ENCODE measurements around the gene KHSRP. TPM values are rescaled to one million over a fixed set of nuclear protein-coding genes. Genes with fewer than 3 reads are reported as not detected.

The KHSRP gene
- total RNA-seq, 1 donor from 2014 or later: 136 TPM

DNA sequence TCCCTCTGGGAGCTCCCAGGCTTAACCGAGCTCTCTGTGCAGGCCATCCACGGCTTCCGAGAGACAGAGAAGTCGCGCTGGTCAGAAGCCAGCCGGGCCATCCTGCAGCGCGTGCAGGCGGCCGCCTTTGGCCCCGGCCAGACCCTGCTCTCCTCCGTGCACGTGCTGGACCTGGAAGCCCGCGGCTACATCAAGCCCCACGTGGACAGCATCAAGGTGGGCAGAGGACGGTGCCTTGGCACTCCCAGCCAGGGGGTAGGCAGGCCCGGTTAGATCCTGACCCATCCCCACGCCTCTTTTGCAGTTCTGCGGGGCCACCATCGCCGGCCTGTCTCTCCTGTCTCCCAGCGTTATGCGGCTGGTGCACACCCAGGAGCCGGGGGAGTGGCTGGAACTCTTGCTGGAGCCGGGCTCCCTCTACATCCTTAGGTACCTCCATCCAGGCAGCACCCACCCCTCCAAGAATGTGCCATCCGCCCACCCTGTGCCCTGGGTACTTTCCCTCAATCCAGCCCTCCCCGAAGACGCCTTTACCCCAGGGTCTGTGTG is 50.4 kb downstream of the KHSRP start:
- H3K36me3 Mint-ChIP-seq: peaks cover 11% of the 10 kb centered on the region
- peaks cover 9% of the 10 kb centered on the region for H3K4me1 Mint-ChIP-seq
- DNase-seq (ENCODE audit: low spot score): no peak
- peaks cover 17% of the 10 kb centered on the region for H3K27me3 Mint-ChIP-seq (ENCODE audit: insufficient read depth, low read depth)
- no peaks in the 10 kb centered on the region for H3K36me3 ChIP-seq
- H3K4me2 ChIP-seq: peak overlapping the region; percentile 68
- no peak overlapping the region for H3K27ac Mint-ChIP-seq
- peaks cover 4% of the 10 kb centered on the region for H3K4me1 ChIP-seq
- TF ChIP-seq EZH2 (IDR thresholded peaks at IDR 0.05): no peak
- TF ChIP-seq, protein P1, sequence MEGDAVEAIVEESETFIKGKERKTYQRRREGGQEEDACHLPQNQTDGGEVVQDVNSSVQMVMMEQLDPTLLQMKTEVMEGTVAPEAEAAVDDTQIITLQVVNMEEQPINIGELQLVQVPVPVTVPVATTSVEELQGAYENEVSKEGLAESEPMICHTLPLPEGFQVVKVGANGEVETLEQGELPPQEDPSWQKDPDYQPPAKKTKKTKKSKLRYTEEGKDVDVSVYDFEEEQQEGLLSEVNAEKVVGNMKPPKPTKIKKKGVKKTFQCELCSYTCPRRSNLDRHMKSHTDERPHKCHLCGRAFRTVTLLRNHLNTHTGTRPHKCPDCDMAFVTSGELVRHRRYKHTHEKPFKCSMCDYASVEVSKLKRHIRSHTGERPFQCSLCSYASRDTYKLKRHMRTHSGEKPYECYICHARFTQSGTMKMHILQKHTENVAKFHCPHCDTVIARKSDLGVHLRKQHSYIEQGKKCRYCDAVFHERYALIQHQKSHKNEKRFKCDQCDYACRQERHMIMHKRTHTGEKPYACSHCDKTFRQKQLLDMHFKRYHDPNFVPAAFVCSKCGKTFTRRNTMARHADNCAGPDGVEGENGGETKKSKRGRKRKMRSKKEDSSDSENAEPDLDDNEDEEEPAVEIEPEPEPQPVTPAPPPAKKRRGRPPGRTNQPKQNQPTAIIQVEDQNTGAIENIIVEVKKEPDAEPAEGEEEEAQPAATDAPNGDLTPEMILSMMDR (IDR thresholded peaks at IDR 0.05): no peak
- no peak for TF ChIP-seq EZH2phosphoT487 (IDR thresholded peaks at IDR 0.05)
- no peak overlapping the region for H3K9ac ChIP-seq
- peaks cover 10% of the 10 kb centered on the region for H3K79me2 ChIP-seq (ENCODE audit: low read depth)
- H3K4me3 Mint-ChIP-seq: peak overlapping the region; percentile 57
- no peak overlapping the region for H2AFZ ChIP-seq (replicated peaks)
- no peaks in the 10 kb centered on the region for H3K9me3 Mint-ChIP-seq
- peak overlapping the region; percentile 86 for H3K4me3 ChIP-seq
- no peak overlapping the region for H3K27ac ChIP-seq
- peaks cover 7% of the 10 kb centered on the region for H4K20me1 ChIP-seq (ENCODE audit: low read depth)
- peaks cover 28% of the 10 kb centered on the region for H3F3A ChIP-seq (ENCODE audit: low read depth)
- no peaks in the 10 kb centered on the region for H3K9me3 ChIP-seq (ENCODE audit: low read depth)
- H3K27me3 ChIP-seq: no peaks in the 10 kb centered on the region

- no peak for DNase-seq (ENCODE audit: low spot score)
- Histone ChIP-seq H3K4me2 (peak overlapping the region; percentile 68), H3K27me3 (no peaks in the 10 kb centered on the region), H3K36me3 (no peaks in the 10 kb centered on the region), H3F3A (ENCODE audit: low read depth) (peaks cover 28% of the 10 kb centered on the region), H3K27ac (no peak overlapping the region), H2AFZ (replicated peaks) (no peak overlapping the region), H3K4me1 (peaks cover 4% of the 10 kb centered on the region), H3K79me2 (ENCODE audit: low read depth) (peaks cover 10% of the 10 kb centered on the region), H3K4me3 (peak overlapping the region; percentile 86), H3K9me3 (ENCODE audit: low read depth) (no peaks in the 10 kb centered on the region), H3K9ac (no peak overlapping the region), H4K20me1 (ENCODE audit: low read depth) (peaks cover 7% of the 10 kb centered on the region)
- peaks cover 17% of the 10 kb centered on the region for H3K27me3 Mint-ChIP-seq (ENCODE audit: insufficient read depth, low read depth)
- no peak for TF ChIP-seq EZH2 (IDR thresholded peaks at IDR 0.05)
- no peak for TF ChIP-seq EZH2phosphoT487 (IDR thresholded peaks at IDR 0.05)
- TF ChIP-seq, protein P1 (IDR thresholded peaks at IDR 0.05): no peak
- no peaks in the 10 kb centered on the region for H3K9me3 Mint-ChIP-seq
- peaks cover 13% of the 10 kb centered on the region for H3K36me3 Mint-ChIP-seq
- peaks cover 9% of the 10 kb centered on the region for H3K4me1 Mint-ChIP-seq
- H3K4me3 Mint-ChIP-seq: peak overlapping the region; percentile 90
- H3K27ac Mint-ChIP-seq: no peak overlapping the region
Measured at GRCh38 chr19:6373813-6374108, 50.9 kb downstream of the KHSRP start.

GRCh38 chr19:6373096-6373812 is 51.4 kb downstream of the KHSRP start:
- Histone ChIP-seq H3F3A (ENCODE audit: low read depth) (peaks cover 27% of the 10 kb centered on the region), H3K9me3 (ENCODE audit: low read depth) (no peaks in the 10 kb centered on the region), H2AFZ (replicated peaks) (peak overlapping the region; percentile 74), H3K36me3 (no peaks in the 10 kb centered on the region), H3K79me2 (ENCODE audit: low read depth) (peaks cover 10% of the 10 kb centered on the region), H3K9ac (peak overlapping the region; percentile 62), H3K27me3 (no peaks in the 10 kb centered on the region), H3K4me1 (peaks cover 4% of the 10 kb centered on the region), H4K20me1 (ENCODE audit: low read depth) (peaks cover 7% of the 10 kb centered on the region), H3K27ac (peak overlapping the region; percentile 96), H3K4me2 (peak overlapping the region; percentile 68), H3K4me3 (peak overlapping the region; percentile 86)
- no peaks in the 10 kb centered on the region for H3K9me3 Mint-ChIP-seq
- peak; percentile 99 for DNase-seq (ENCODE audit: low spot score)
- H3K4me1 Mint-ChIP-seq: peaks cover 9% of the 10 kb centered on the region
- peaks cover 9% of the 10 kb centered on the region for H3K36me3 Mint-ChIP-seq
- H3K27me3 Mint-ChIP-seq (ENCODE audit: insufficient read depth, low read depth): peaks cover 15% of the 10 kb centered on the region
- TF ChIP-seq EZH2 (IDR thresholded peaks at IDR 0.05) (no peak), EZH2phosphoT487 (IDR thresholded peaks at IDR 0.05) (no peak)
- TF ChIP-seq, protein P1 (IDR thresholded peaks at IDR 0.05): no peak
- peak overlapping the region; percentile 29 for H3K27ac Mint-ChIP-seq
- H3K4me3 Mint-ChIP-seq: peak overlapping the region; percentile 90
